ENCODE data around the gene RSBN1. TPM values are rescaled to one million over a fixed set of nuclear protein-coding genes. Genes with fewer than 3 reads are reported as not detected.

Gene RSBN1
- total and polyA plus RNA-seq, 2 experiments from 2014 or later: 15.4 to 17.4 TPM

DNA sequence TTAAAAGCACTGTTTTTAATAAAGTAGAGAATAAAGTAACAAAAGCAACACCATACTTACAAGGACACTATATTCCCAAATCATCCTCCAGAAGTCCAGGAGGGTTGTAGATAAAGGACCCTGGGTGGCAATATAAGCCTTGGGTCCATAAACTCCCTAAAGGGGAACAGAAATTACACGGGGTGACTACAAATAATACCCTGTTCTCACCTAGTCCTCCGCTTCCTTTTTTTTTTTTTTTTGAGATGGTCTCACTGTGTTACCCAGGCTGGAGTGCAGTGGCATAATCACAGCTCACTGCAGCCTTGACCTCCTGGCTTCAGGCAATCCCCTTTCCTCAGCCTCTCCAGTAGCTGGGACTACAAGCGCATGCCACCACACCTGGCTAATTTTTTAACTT lies 46.1 kb upstream of the RSBN1 start:
- H2AFZ ChIP-seq: peak overlapping the region; percentile 90
- no peaks in the 10 kb centered on the region for H3K9me3 Mint-ChIP-seq
- no peak overlapping the region for H3K4me2 ChIP-seq
- DNase-seq (ENCODE audit: low spot score) (no peak), ATAC-seq (no peak)
- no peak overlapping the region for H3K27ac Mint-ChIP-seq
- H3K4me1 ChIP-seq (ENCODE audit: insufficient read depth): no peaks in the 10 kb centered on the region
- no peak overlapping the region for H3K27ac ChIP-seq (ENCODE audit: low read depth)
- H3F3A ChIP-seq (replicated peaks; ENCODE audit: low read depth): no peaks in the 10 kb centered on the region
- no peaks in the 10 kb centered on the region for H3K36me3 ChIP-seq (ENCODE audit: insufficient read depth)
- H3K4me1 Mint-ChIP-seq: no peaks in the 10 kb centered on the region
- H4K20me1 ChIP-seq (replicated peaks; ENCODE audit: insufficient read depth): no peaks in the 10 kb centered on the region
- no peaks in the 10 kb centered on the region for H3K9me2 ChIP-seq (ENCODE audit: insufficient read depth)
- H3K4me3 Mint-ChIP-seq: no peak overlapping the region
- H3K79me2 ChIP-seq (replicated peaks; ENCODE audit: insufficient read depth): no peaks in the 10 kb centered on the region
- no peak overlapping the region for H3K4me3 ChIP-seq
- H3K27me3 Mint-ChIP-seq (ENCODE audit: insufficient read depth, low read depth, poor library complexity): no peaks in the 10 kb centered on the region
- H3K36me3 Mint-ChIP-seq (ENCODE audit: low read depth): no peaks in the 10 kb centered on the region
- no peaks in the 10 kb centered on the region for H3K27me3 ChIP-seq (ENCODE audit: insufficient read depth)
- no peak for TF ChIP-seq EZH2 (IDR thresholded peaks at IDR 0.05; ENCODE audit: low read depth, unreplicated experiment)
- TF ChIP-seq, protein P1, sequence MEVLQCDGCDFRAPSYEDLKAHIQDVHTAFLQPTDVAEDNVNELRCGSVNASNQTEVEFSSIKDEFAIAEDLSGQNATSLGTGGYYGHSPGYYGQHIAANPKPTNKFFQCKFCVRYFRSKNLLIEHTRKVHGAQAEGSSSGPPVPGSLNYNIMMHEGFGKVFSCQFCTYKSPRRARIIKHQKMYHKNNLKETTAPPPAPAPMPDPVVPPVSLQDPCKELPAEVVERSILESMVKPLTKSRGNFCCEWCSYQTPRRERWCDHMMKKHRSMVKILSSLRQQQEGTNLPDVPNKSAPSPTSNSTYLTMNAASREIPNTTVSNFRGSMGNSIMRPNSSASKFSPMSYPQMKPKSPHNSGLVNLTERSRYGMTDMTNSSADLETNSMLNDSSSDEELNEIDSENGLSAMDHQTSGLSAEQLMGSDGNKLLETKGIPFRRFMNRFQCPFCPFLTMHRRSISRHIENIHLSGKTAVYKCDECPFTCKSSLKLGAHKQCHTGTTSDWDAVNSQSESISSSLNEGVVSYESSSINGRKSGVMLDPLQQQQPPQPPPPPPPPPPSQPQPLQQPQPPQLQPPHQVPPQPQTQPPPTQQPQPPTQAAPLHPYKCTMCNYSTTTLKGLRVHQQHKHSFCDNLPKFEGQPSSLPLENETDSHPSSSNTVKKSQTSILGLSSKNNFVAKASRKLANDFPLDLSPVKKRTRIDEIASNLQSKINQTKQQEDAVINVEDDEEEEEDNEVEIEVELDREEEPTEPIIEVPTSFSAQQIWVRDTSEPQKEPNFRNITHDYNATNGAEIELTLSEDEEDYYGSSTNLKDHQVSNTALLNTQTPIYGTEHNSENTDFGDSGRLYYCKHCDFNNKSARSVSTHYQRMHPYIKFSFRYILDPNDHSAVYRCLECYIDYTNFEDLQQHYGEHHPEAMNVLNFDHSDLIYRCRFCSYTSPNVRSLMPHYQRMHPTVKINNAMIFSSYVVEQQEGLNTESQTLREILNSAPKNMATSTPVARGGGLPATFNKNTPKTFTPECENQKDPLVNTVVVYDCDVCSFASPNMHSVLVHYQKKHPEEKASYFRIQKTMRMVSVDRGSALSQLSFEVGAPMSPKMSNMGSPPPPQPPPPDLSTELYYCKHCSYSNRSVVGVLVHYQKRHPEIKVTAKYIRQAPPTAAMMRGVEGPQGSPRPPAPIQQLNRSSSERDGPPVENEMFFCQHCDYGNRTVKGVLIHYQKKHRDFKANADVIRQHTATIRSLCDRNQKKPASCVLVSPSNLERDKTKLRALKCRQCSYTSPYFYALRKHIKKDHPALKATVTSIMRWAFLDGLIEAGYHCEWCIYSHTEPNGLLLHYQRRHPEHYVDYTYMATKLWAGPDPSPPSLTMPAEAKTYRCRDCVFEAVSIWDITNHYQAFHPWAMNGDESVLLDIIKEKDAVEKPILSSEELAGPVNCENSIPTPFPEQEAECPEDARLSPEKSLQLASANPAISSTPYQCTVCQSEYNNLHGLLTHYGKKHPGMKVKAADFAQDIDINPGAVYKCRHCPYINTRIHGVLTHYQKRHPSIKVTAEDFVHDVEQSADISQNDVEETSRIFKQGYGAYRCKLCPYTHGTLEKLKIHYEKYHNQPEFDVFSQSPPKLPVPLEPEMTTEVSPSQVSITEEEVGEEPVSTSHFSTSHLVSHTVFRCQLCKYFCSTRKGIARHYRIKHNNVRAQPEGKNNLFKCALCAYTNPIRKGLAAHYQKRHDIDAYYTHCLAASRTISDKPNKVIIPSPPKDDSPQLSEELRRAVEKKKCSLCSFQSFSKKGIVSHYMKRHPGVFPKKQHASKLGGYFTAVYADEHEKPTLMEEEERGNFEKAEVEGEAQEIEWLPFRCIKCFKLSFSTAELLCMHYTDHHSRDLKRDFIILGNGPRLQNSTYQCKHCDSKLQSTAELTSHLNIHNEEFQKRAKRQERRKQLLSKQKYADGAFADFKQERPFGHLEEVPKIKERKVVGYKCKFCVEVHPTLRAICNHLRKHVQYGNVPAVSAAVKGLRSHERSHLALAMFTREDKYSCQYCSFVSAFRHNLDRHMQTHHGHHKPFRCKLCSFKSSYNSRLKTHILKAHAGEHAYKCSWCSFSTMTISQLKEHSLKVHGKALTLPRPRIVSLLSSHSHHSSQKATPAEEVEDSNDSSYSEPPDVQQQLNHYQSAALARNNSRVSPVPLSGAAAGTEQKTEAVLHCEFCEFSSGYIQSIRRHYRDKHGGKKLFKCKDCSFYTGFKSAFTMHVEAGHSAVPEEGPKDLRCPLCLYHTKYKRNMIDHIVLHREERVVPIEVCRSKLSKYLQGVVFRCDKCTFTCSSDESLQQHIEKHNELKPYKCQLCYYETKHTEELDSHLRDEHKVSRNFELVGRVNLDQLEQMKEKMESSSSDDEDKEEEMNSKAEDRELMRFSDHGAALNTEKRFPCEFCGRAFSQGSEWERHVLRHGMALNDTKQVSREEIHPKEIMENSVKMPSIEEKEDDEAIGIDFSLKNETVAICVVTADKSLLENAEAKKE (CRISPR knock-in tag; IDR thresholded peaks at IDR 0.05): no peak
- TF ChIP-seq EZH2phosphoT487 (IDR thresholded peaks at IDR 0.05; ENCODE audit: unreplicated experiment): no peak
- no peak for TF ChIP-seq ZNF331 (CRISPR knock-in tag; IDR thresholded peaks at IDR 0.05; ENCODE audit: low read depth)
- no peak for TF ChIP-seq ZNF114 (CRISPR knock-in tag; IDR thresholded peaks at IDR 0.05)
- TF ChIP-seq CREB1 (CRISPR knock-in tag; IDR thresholded peaks at IDR 0.05; ENCODE audit: low read depth): no peak
- TF ChIP-seq, protein P2, sequence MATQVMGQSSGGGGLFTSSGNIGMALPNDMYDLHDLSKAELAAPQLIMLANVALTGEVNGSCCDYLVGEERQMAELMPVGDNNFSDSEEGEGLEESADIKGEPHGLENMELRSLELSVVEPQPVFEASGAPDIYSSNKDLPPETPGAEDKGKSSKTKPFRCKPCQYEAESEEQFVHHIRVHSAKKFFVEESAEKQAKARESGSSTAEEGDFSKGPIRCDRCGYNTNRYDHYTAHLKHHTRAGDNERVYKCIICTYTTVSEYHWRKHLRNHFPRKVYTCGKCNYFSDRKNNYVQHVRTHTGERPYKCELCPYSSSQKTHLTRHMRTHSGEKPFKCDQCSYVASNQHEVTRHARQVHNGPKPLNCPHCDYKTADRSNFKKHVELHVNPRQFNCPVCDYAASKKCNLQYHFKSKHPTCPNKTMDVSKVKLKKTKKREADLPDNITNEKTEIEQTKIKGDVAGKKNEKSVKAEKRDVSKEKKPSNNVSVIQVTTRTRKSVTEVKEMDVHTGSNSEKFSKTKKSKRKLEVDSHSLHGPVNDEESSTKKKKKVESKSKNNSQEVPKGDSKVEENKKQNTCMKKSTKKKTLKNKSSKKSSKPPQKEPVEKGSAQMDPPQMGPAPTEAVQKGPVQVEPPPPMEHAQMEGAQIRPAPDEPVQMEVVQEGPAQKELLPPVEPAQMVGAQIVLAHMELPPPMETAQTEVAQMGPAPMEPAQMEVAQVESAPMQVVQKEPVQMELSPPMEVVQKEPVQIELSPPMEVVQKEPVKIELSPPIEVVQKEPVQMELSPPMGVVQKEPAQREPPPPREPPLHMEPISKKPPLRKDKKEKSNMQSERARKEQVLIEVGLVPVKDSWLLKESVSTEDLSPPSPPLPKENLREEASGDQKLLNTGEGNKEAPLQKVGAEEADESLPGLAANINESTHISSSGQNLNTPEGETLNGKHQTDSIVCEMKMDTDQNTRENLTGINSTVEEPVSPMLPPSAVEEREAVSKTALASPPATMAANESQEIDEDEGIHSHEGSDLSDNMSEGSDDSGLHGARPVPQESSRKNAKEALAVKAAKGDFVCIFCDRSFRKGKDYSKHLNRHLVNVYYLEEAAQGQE (IDR thresholded peaks at IDR 0.05; ENCODE audit: unreplicated experiment): no peak
- no peak for TF ChIP-seq POLR2AphosphoS5 (IDR thresholded peaks at IDR 0.05; ENCODE audit: low read depth)
- TF ChIP-seq, protein P3, sequence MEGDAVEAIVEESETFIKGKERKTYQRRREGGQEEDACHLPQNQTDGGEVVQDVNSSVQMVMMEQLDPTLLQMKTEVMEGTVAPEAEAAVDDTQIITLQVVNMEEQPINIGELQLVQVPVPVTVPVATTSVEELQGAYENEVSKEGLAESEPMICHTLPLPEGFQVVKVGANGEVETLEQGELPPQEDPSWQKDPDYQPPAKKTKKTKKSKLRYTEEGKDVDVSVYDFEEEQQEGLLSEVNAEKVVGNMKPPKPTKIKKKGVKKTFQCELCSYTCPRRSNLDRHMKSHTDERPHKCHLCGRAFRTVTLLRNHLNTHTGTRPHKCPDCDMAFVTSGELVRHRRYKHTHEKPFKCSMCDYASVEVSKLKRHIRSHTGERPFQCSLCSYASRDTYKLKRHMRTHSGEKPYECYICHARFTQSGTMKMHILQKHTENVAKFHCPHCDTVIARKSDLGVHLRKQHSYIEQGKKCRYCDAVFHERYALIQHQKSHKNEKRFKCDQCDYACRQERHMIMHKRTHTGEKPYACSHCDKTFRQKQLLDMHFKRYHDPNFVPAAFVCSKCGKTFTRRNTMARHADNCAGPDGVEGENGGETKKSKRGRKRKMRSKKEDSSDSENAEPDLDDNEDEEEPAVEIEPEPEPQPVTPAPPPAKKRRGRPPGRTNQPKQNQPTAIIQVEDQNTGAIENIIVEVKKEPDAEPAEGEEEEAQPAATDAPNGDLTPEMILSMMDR (conservative IDR thresholded peaks at IDR 0.05; ENCODE audit: low read depth in 2 of 2): no peak
- no peak for TF ChIP-seq STAT1 (IDR thresholded peaks at IDR 0.05; ENCODE audit: unreplicated experiment)
- TF ChIP-seq NANOG (IDR thresholded peaks at IDR 0.05; ENCODE audit: borderline replicate concordance): no peak
- TF ChIP-seq, protein P4, sequence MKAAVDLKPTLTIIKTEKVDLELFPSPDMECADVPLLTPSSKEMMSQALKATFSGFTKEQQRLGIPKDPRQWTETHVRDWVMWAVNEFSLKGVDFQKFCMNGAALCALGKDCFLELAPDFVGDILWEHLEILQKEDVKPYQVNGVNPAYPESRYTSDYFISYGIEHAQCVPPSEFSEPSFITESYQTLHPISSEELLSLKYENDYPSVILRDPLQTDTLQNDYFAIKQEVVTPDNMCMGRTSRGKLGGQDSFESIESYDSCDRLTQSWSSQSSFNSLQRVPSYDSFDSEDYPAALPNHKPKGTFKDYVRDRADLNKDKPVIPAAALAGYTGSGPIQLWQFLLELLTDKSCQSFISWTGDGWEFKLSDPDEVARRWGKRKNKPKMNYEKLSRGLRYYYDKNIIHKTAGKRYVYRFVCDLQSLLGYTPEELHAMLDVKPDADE (IDR thresholded peaks at IDR 0.05): no peak
- no peak for TF ChIP-seq JUNB (IDR thresholded peaks at IDR 0.05; ENCODE audit: unreplicated experiment)
